Measurements from ENCODE around the gene SLC27A3. TPM values are rescaled to one million over a fixed set of nuclear protein-coding genes. Genes with fewer than 3 reads are reported as not detected.
"Not testable (repeated sequence)": the region's sequence is repeated elsewhere in the genome, so short reads cannot be mapped to it uniquely, and the experiment has no call there.

Gene SLC27A3
- total RNA-seq, 2 experiments from 2014 or later: 22.2 to 22.9 TPM

- H3K4me1 Mint-ChIP-seq: peaks cover 13% of the 10 kb centered on the region
- H3K36me3 Mint-ChIP-seq (ENCODE audit: low read depth): peaks cover 51% of the 10 kb centered on the region
- no peak overlapping the region for H3K27ac Mint-ChIP-seq
- H3K4me3 Mint-ChIP-seq: no peak overlapping the region
- CTCF ChIA-PET: interaction anchor here (0.7 kb wide), 1 partner anchor 708 kb away, joined by 5 read pairs; no protein-coding TSS in a partner anchor
- H3K9me3 Mint-ChIP-seq: no peaks in the 10 kb centered on the region
- POLR2A ChIA-PET: no interaction called here
- DNase-seq: no peak
- no peaks in the 10 kb centered on the region for H3K27me3 Mint-ChIP-seq
These were observed 29.0 kb upstream of the SLC27A3 start for GRCh38 chr1:153746174-153746573.

- DNase-seq: no peak
- no peak overlapping the region for H3K4me3 Mint-ChIP-seq
- peaks cover 9% of the 10 kb centered on the region for H3K4me1 Mint-ChIP-seq
- no peaks in the 10 kb centered on the region for H3K27me3 Mint-ChIP-seq
- no peak overlapping the region for H3K27ac Mint-ChIP-seq
- H3K9me3 Mint-ChIP-seq: no peaks in the 10 kb centered on the region
- peaks cover 52% of the 10 kb centered on the region for H3K36me3 Mint-ChIP-seq (ENCODE audit: low read depth)
- ChIA-PET CTCF (interaction anchor here (1.3 to 1.6 kb wide), 3 partner anchors 14 to 178 kb away, joined by 3 to 5 read pairs (median 3); no protein-coding TSS in a partner anchor), POLR2A (no interaction called here)
These were observed 26.3 kb upstream of the SLC27A3 start for GRCh38 chr1:153748903-153749302.

- POLR2A ChIA-PET: no interaction called here
- no peaks in the 10 kb centered on the region for H3K27me3 Mint-ChIP-seq
- H3K27ac Mint-ChIP-seq: no peak overlapping the region
- H3K4me1 Mint-ChIP-seq: peaks cover 9% of the 10 kb centered on the region
- peaks cover 53% of the 10 kb centered on the region for H3K36me3 Mint-ChIP-seq (ENCODE audit: low read depth)
- no peak overlapping the region for H3K4me3 Mint-ChIP-seq
- H3K9me3 Mint-ChIP-seq: no peaks in the 10 kb centered on the region
- peak; percentile 84 for DNase-seq
- CTCF ChIA-PET: interaction anchor here (1.3 to 1.6 kb wide), 2 partner anchors 14 to 178 kb away, joined by 3 to 5 read pairs; no protein-coding TSS in a partner anchor
These were observed 25.7 kb upstream of the SLC27A3 start for GRCh38 chr1:153749408-153750005.

- Mint-ChIP-seq H3K36me3 (ENCODE audit: low read depth) (peaks cover 55% of the 10 kb centered on the region), H3K9me3 (no peaks in the 10 kb centered on the region), H3K27ac (no peak overlapping the region), H3K4me3 (no peak overlapping the region), H3K27me3 (no peaks in the 10 kb centered on the region), H3K4me1 (peaks cover 9% of the 10 kb centered on the region)
- ChIA-PET CTCF (interaction anchor here (0.8 to 1.6 kb wide), 3 partner anchors 21 to 179 kb away, joined by 3 read pairs; no protein-coding TSS in a partner anchor), POLR2A (no interaction called here)
- DNase-seq: no peak
These were observed 24.9 kb upstream of the SLC27A3 start for GRCh38 chr1:153750026-153750995.

- Mint-ChIP-seq H3K4me1 (peaks cover 9% of the 10 kb centered on the region), H3K27me3 (no peaks in the 10 kb centered on the region), H3K27ac (no peak overlapping the region), H3K36me3 (ENCODE audit: low read depth) (peaks cover 54% of the 10 kb centered on the region), H3K4me3 (no peak overlapping the region), H3K9me3 (no peaks in the 10 kb centered on the region)
- DNase-seq: no peak
- CTCF ChIA-PET: interaction anchor here (0.6 to 0.9 kb wide), 2 partner anchors 74 to 87 kb away, joined by 3 read pairs; no protein-coding TSS in a partner anchor
- POLR2A ChIA-PET: no interaction called here
These were observed 23.1 kb upstream of the SLC27A3 start for GRCh38 chr1:153752072-153752471.

GRCh38 chr1:153752571-153753195 is 22.5 kb upstream of the SLC27A3 start:
- CTCF ChIA-PET: interaction anchor here (0.6 to 1.0 kb wide), 3 partner anchors 17 to 87 kb away, joined by 3 read pairs; no protein-coding TSS in a partner anchor
- no peak for DNase-seq
- H3K27ac Mint-ChIP-seq: peak overlapping the region; percentile 58
- H3K4me1 Mint-ChIP-seq: peaks cover 9% of the 10 kb centered on the region
- POLR2A ChIA-PET: interaction anchor here (0.6 kb wide), 1 partner anchor 20 kb away, joined by 3 read pairs; no protein-coding TSS in a partner anchor
- no peak overlapping the region for H3K4me3 Mint-ChIP-seq
- peaks cover 56% of the 10 kb centered on the region for H3K36me3 Mint-ChIP-seq (ENCODE audit: low read depth)
- no peaks in the 10 kb centered on the region for H3K27me3 Mint-ChIP-seq
- H3K9me3 Mint-ChIP-seq: no peaks in the 10 kb centered on the region

GRCh38 chr1:153754266-153754665 is 20.9 kb upstream of the SLC27A3 start:
- Mint-ChIP-seq H3K36me3 (ENCODE audit: low read depth) (peaks cover 50% of the 10 kb centered on the region), H3K27me3 (no peaks in the 10 kb centered on the region), H3K4me3 (no peak overlapping the region), H3K4me1 (peaks cover 5% of the 10 kb centered on the region), H3K27ac (no peak overlapping the region), H3K9me3 (no peaks in the 10 kb centered on the region)
- no peak for DNase-seq
- CTCF ChIA-PET: interaction anchor here (0.8 kb wide), 1 partner anchor 233 kb away, joined by 3 read pairs; no protein-coding TSS in a partner anchor
- POLR2A ChIA-PET: no interaction called here

- Mint-ChIP-seq H3K4me3 (no peak overlapping the region), H3K27me3 (no peaks in the 10 kb centered on the region), H3K4me1 (no peaks in the 10 kb centered on the region), H3K36me3 (ENCODE audit: low read depth) (peaks cover 46% of the 10 kb centered on the region), H3K27ac (no peak overlapping the region), H3K9me3 (no peaks in the 10 kb centered on the region)
- DNase-seq: no peak
- CTCF ChIA-PET: no interaction called here
- POLR2A ChIA-PET: no interaction called here
These were observed 14.8 kb upstream of the SLC27A3 start for GRCh38 chr1:153760440-153760839.

- peak overlapping the region; percentile 31 for H3K27ac Mint-ChIP-seq
- POLR2A ChIA-PET: interaction anchor here (0.6 to 0.7 kb wide), 2 partner anchors 53 to 218 kb away, joined by 3 to 4 read pairs; no protein-coding TSS in a partner anchor
- CTCF ChIA-PET: interaction anchor here (0.6 to 1.3 kb wide), 8 partner anchors 9 to 252 kb away, joined by 3 to 5 read pairs (median 3); no protein-coding TSS in a partner anchor
These were observed 11.6 kb upstream of the SLC27A3 start for GRCh38 chr1:153763365-153764225.

GRCh38 chr1:153764310-153764709 is 10.9 kb upstream of the SLC27A3 start:
- POLR2A ChIA-PET: interaction anchor here (0.7 kb wide), 1 partner anchor 217 kb away, joined by 3 read pairs; no protein-coding TSS in a partner anchor
- no peak for DNase-seq
- H3K36me3 Mint-ChIP-seq (ENCODE audit: low read depth): peaks cover 54% of the 10 kb centered on the region
- CTCF ChIA-PET: interaction anchor here (0.6 to 1.2 kb wide), 5 partner anchors 9 to 118 kb away, joined by 3 to 4 read pairs (median 3); no protein-coding TSS in a partner anchor
- H3K9me3 Mint-ChIP-seq: no peaks in the 10 kb centered on the region
- H3K27ac Mint-ChIP-seq: no peak overlapping the region
- no peaks in the 10 kb centered on the region for H3K27me3 Mint-ChIP-seq
- no peaks in the 10 kb centered on the region for H3K4me1 Mint-ChIP-seq
- H3K4me3 Mint-ChIP-seq: no peak overlapping the region

More at GRCh38 chr1:153763365-153764225, 11.6 kb upstream of the SLC27A3 start:
- no peak for DNase-seq
- H3K4me3 Mint-ChIP-seq: no peak overlapping the region
- H3K9me3 Mint-ChIP-seq: no peaks in the 10 kb centered on the region
- H3K27me3 Mint-ChIP-seq: no peaks in the 10 kb centered on the region
- peaks cover 53% of the 10 kb centered on the region for H3K36me3 Mint-ChIP-seq (ENCODE audit: low read depth)
- H3K4me1 Mint-ChIP-seq: no peaks in the 10 kb centered on the region

- H3K4me1 Mint-ChIP-seq, H3K27me3 Mint-ChIP-seq, H3K9me3 Mint-ChIP-seq, H3K4me3 Mint-ChIP-seq, DNase-seq, H3K27ac Mint-ChIP-seq: not testable (repeated sequence)
- ChIA-PET POLR2A (interaction anchor here (0.6 kb wide), 1 partner anchor 13 kb away, joined by 4 read pairs; no protein-coding TSS in a partner anchor), CTCF (interaction anchor here (1.3 kb wide), 1 partner anchor 10 kb away, joined by 3 read pairs; no protein-coding TSS in a partner anchor)
- H3K36me3 Mint-ChIP-seq (ENCODE audit: low read depth): peaks cover 50% of the 10 kb centered on the region
These were observed 8.5 kb upstream of the SLC27A3 start for GRCh38 chr1:153766663-153767062.

Measured in activated CD4-positive, alpha-beta T cell treated with anti-CD3 and anti-CD28 coated beads, Interleukin-2, amount 10 ng/mL, durations not matched to agents 7 days and 5 days (primary cell).